Urinary bladder (tissue), 4 donors: ENCODE measurements around the gene IKBKG. TPM values are rescaled to one million over a fixed set of nuclear protein-coding genes. Genes with fewer than 3 reads are reported as not detected.
A peak's percentile ranks its signal among the peaks of the same experiment; 100 is the strongest.

Source experiments
- DNase-seq: peaks from one replicate; pipeline ENCODE4 v3.0.0-alpha.2; 2015; ENCODE audit errors: extremely low spot score
- H3K27ac ChIP-seq: one replicate; pipeline ENCODE4 v1.5.1; 2013; ENCODE audit warnings: low read depth, mild to moderate bottlenecking, moderate library complexity
- H3K36me3 ChIP-seq: one replicate; pipeline ENCODE4 v1.6.1; 2013; ENCODE audit warnings: mild to moderate bottlenecking, moderate library complexity; ENCODE audit not compliant: insufficient read depth
- H3K4me1 ChIP-seq: one replicate; pipeline ENCODE4 v1.6.1; 2013; ENCODE audit warnings: mild to moderate bottlenecking, moderate library complexity; ENCODE audit not compliant: insufficient read depth
- H3K4me3 ChIP-seq: one replicate; pipeline ENCODE4 v1.5.1; 2013; ENCODE audit warnings: low read depth, low read length
- WGBS: extraction: QIAGEN DNeasy Blood & Tissue Kit; methylation state at CpG from one replicate; pipeline ENCODE4 v1.1.7; 2013; 5-methylcytosine and 5-hydroxymethylcytosine counted together
- polyA plus RNA-seq: library from polyadenylated mRNA; stranded (reverse); fragments of 200-250 nt; gene quantifications from one replicate; pipeline ENCODE4 v1.2.3, GENCODE V29; 2013
- total RNA-seq: library from RNA; depleted of rRNA; stranded (reverse); fragments of >200 nt; gene quantifications from one replicate; pipeline ENCODE4 v1.2.3, GENCODE V29; 2014
- donor health status: healthy with polysubstance abuse.
- donor health status: healthy.

The IKBKG gene
- total and polyA plus RNA-seq, 2 donors = 5.3 to 38.5 TPM

DNA sequence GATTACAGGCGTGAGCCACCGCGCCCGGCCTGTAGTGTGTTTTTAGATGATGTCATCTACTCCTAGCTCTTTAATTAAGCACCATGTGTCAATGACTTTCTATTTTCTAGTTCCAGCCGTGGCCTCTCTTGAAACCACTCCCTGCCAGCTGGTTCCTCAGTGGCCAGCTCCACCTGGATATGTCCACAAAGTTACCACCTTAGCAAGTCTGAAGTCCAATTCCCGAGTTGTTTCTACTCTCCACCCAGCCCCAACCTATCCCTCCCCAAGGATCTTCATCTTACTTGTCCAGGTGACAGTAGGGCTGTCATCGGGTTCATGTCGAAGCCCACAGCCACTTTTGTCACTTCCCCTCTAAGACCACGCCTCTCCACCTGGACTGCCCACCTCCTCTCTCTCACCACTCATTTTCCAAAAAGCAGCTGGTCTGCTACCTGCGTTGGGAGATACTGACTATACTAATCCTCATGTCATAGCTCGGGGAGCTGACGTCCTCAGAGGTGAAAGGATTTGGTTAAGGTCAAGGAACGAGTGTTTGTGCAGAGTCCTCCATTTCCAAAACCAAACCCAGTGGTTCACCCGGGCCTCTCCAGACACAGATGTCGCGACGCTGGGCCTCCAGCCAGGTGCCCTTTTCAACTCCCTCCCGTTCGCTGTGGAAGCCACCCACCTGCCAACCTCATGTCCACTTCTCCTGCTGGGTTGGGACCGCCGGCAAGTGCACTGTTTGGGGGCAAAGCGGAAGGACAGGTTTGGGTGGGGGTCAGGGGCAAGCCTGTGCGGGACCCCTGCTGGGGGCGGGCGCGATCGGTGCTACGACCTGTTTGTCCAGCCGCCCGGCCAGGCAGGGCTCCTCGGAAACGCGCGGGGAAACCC lies 32.1 kb upstream of the IKBKG start:
- H3K4me3 ChIP-seq = peak overlapping the region; percentile 59
- peak overlapping the region; percentile 89 for H3K27ac ChIP-seq
- WGBS = 15% methylated on average over 34 of the region's 34 CpGs
- no peak for DNase-seq
- H3K4me1 ChIP-seq = no peaks in the 10 kb centered on the region
- H3K36me3 ChIP-seq = no peaks in the 10 kb centered on the region

DNA sequence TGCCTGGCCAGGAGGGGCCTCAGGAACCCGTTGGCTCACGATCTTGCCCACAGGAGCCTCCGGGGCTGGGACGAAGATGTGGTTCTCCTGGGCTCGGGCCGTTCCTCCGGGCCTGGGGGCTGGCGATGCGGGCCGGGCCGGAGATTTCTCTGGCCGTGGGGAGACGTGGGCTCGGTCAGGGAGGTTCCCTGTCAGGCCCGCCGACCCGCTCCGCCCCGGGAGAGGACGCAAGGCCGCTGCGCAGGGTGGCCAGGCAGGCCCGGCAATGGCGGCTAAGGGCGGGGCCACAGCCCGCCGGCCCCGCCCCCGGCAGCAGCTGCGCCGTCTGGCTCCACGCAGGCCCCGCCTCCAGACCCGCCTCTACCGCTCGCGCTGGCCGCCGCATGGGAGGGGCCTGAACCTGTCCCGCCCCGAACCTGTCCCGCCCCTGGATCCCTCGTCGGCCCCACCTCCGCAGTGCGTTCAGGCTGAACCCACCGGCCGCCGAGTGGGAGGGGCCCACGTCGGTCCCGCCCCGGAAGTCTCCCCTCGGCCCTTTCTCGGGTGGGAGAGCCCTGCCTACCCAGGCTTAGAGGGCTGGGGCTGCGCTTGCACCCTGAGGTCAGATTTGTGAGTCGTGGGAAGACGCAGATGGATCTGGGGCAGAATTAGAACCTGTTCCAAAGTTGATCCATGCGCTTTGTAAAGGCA lies 31.3 kb upstream of the IKBKG start, which contains the start of gene FAM3A:
TSS of gene FAM3A (minus strand) at position 267 of the 690 bp plus-strand sequence. CDS start 460 bp downstream, outside the sequence.
- H3K27ac ChIP-seq = peak within 1 kb of the TSS; percentile 91
- WGBS = under 1% methylated on average over 56 of the region's 59 CpGs

DNA sequence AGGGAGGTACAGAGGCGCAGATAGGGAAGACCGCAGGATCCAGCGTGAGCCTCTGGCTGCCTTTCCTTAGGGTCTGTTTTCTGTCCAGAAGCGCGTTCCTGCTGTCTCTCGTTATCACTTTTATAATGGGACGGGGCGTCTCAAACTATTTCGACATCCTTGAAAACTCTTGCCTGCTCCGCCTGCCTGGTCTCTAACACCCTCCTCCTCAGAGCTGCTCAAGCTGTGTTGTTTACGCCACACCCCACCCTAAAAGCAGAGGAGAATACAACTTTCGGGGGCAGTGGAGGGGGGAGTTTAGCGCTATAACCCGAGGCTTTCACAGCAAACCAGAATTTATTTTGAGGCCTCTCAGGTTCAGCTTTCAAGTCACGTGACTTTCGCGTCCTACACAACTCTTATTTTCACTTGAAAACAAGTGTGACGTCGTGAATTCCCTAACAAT lies 30.7 kb upstream of the IKBKG start:
- DNase-seq = peak; percentile 59
- H3K36me3 ChIP-seq = no peaks in the 10 kb centered on the region
- peak overlapping the region; percentile 91 for H3K27ac ChIP-seq
- WGBS = 2% methylated on average over 19 of the region's 19 CpGs
- H3K4me3 ChIP-seq = peak overlapping the region; percentile 15
- no peaks in the 10 kb centered on the region for H3K4me1 ChIP-seq

More for the DNA sequence above, 31.3 kb upstream of the IKBKG start, which contains the start of gene FAM3A:
- peak; percentile 76 for DNase-seq
- no peaks in the 10 kb centered on the region for H3K4me1 ChIP-seq
- no peaks in the 10 kb centered on the region for H3K36me3 ChIP-seq
- H3K4me3 ChIP-seq = peak within 1 kb of the TSS; percentile 59

DNA sequence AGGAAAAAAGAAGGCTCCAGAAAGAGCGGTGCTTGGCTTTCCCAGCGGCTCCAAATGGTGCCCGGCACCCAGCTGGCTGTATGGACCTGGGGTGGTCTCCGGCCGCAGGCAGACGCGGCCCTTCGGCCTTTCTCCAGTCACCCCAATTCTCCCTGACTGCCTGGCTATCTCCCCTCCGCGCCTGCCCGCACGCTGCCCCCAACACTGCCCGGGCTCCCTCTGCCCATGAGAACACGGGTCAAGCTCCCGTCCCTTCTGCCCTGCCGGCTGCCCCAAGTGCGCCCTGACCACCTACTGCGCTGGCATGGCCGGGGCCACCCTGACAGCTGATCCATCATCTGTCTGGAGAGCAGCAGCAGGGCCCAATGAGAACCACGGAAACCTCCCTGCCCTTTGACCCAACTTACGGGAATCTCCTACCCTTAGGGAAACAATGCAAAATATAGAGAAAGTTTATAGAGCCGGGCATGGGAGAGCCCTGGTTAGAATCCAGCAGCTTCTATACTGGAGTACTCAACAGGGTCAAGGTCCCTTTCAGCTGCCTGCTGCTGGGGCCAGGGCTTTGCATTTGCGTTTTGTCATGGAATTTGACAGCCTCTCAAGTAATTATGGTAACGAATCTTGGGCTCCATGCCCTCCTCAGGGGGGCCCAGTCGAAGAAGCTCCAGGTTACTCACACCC lies 30.2 kb upstream of the IKBKG start:
- Histone ChIP-seq H3K27ac (peak overlapping the region; percentile 91), H3K4me3 (no peak overlapping the region), H3K4me1 (no peaks in the 10 kb centered on the region), H3K36me3 (no peaks in the 10 kb centered on the region)
- WGBS = 20% methylated on average over 25 of the region's 25 CpGs
- no peak for DNase-seq

DNA sequence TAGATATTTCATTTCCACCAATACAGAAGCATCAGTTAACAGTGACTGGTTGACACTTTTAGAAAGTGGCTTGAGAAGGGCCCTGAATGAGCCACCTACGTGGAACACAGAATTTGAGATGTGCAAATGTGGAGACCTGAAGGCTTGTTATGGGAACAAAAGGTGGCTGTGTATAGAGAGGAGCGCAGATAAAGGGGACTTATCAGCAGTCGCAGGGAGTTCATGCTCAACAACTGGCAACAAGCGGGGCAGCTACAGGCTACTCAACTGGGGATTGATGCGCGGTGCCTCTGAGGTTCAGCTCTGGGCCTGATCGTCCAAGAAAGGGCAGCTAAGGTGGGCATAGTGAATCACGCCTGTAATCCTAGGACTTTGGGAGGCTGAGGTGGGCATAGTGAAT lies 28.0 kb upstream of the IKBKG start:
- WGBS = 90% methylated on average over 8 of the region's 8 CpGs
- DNase-seq = no peak

DNA sequence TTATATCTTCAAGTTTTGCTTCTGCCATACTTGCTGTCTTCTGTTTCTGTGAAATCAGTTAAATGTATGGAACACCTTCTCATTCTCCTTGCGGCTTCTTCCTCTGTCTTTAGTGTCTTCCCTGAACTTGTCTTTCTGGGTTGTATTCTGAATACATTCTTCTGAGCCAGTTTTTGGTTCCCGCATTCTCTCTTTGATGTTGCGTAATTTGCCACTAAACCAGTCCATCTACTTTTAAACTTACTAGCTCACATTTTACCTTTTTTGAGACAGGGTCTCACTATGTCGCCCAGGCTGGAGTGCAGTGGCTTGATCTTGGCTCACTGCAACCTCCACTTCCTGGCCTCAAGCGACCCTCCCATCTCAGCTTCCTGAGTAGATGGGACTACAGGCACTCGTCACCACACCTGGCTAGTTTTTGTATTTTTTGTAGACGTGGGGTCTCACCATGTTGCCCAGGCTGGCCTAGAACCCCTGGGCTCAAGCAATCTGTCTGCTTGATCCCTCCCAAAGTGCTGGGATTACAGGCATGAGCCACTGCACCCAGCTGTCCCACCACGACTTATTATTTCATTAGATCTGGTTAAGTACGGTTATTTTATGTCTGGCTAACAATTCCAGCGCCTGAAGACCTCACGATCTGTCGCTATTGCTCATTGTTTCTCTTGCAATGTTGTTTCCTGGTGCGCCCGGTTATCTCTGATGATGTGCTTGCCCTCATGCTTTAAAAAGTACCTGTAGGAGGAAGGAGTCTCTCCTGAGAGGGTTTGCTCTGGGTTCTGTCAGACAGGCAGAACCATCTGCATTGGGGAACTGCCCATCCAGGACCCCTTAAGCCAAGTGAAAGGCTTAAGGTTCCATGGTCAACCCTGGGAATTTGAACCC lies 21.6 kb upstream of the IKBKG start:
- no peaks in the 10 kb centered on the region for H3K4me1 ChIP-seq
- H3K36me3 ChIP-seq = no peaks in the 10 kb centered on the region
- WGBS = 81% methylated on average over 14 of the region's 14 CpGs
- no peak for DNase-seq
- H3K27ac ChIP-seq = peak overlapping the region; percentile 28
- H3K4me3 ChIP-seq = no peak overlapping the region

More for the DNA sequence above, 28.0 kb upstream of the IKBKG start:
- Histone ChIP-seq H3K4me1 (no peaks in the 10 kb centered on the region), H3K27ac (no peak overlapping the region), H3K36me3 (no peaks in the 10 kb centered on the region), H3K4me3 (no peak overlapping the region)

DNA sequence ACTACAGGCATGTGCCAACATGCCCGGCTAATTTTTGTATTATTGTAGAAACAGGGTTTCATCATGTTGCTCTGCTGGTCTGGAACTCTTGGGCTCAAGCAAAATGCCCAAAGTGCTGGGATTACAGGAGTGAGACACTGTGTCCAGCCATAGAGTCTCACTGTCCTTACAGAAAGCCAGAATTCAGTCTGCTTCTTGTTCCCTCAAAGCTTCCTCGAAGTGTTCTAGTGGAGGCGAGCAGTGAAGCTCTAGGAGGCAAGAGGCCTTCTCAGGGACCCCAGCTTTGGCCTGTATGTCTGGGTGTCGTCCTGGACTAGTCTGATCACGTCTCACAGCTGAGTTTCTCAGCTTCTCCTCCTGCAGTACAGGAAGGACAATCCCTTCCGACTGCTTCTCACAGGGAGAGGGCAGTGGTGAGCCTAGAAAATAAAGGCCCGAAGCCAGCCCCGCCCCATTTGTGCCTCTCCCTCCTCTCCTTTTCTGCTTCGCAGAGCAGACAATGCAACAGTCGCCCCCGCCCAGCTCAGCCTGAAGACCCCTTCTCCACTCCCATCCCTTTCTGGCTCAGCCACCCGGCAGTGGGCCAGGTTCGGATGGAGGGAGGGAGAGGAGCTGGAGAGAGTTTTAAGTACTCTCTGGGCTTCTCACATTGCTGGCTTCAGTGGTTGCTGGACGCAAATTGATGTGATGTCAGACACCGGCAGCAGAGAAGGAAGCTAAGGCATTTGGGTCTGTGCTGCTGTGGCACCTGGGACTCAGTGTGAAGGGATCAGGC lies 20.3 kb upstream of the IKBKG start:
- Histone ChIP-seq H3K36me3 (no peaks in the 10 kb centered on the region), H3K4me3 (no peak overlapping the region), H3K27ac (peak overlapping the region; percentile 74), H3K4me1 (no peaks in the 10 kb centered on the region)
- peak; percentile 83 for DNase-seq
- WGBS = 3% methylated on average over 15 of the region's 15 CpGs

DNA sequence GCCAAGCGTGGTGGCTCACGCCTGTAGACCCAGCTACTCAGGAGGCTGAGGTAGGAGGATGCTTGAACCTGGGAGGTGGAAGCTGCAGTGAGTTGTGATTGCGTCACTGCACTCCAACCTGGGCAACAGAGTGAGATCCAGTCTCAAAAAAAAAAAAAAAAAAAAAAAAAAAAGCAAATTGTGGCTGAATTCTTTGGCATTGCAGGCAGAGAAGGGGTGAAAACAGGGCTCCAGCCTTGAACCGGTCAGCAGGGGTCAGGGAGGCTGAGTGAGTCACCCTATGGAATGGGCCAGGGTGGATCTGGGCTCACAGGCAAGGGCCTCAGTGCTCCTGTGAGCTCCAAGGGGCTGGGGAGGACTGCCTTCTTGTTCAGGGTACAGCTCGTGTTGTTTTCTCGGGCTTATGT lies 18.2 kb upstream of the IKBKG start:
- Histone ChIP-seq H3K4me1 (no peaks in the 10 kb centered on the region), H3K4me3 (no peak overlapping the region), H3K27ac (no peak overlapping the region), H3K36me3 (no peaks in the 10 kb centered on the region)
- DNase-seq = no peak
- WGBS = 79% methylated on average over 6 of the region's 6 CpGs

DNA sequence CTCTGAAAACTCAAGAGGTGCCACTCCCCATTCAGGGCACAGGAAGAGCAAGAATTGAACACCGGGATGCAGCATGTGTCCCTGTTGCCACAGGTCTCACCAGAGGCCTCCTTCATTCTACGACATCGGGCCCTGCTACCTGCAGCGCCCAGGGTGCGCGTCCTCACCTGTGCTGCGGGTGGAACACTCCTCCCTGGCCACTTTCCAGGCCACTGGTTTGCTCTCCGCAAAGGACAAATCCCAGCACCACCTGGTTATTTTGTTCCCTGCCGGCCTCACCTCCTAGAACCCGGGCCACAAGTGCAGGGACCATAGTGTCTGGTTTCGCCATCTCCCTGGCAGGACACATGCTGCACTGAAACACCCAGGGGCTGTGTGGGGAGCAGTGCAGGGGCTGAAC lies 17.1 kb upstream of the IKBKG start:
- 85% methylated on average over 11 of the region's 11 CpGs for WGBS
- Histone ChIP-seq H3K4me1 (no peaks in the 10 kb centered on the region), H3K4me3 (no peak overlapping the region), H3K27ac (no peak overlapping the region), H3K36me3 (no peaks in the 10 kb centered on the region)
- DNase-seq = no peak

DNA sequence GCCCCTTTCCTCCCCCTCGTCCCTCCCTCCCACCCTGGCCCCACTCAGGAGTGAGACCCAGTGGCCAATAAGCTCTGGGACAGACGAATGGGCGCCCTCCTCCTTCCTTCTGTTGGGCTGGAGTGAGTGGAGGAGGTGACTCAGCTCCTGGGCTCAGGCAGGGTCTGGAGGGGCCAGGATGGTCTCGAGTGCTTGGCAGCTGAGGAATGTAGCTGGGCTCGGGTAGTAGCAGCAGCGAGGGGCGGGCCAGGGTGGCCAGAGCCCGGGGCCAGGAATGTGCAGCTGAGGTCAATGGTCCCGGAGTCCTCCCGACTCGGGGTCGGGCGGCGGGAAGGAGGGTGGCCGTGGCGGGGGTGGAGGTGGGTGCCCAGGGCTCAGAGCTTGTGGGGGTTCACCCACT lies 15.8 kb upstream of the IKBKG start:
- Histone ChIP-seq H3K36me3 (no peaks in the 10 kb centered on the region), H3K4me3 (no peak overlapping the region), H3K4me1 (no peaks in the 10 kb centered on the region), H3K27ac (peak overlapping the region; percentile 18)
- DNase-seq = no peak
- WGBS = 56% methylated on average over 16 of the region's 16 CpGs

DNA sequence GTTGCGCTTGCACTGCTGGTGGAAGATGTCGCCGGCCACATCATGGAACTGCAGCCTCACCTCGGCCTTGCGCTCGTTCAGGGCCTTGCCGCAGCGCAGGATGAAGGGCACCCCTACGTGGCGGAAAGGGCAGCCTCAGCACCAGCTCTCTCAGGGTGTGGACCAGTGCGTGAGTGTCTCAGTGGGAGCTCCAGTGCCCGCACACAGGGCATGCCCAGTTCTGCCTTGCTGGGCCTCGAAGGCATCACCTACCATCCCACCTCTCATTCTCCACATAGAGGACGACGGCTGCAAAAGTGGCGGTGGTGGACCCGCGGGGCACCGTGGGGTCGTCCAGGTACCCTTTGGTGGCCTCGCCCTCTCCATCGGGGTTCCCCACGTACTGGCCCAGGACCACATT lies 14.7 kb upstream of the IKBKG start:
- no peak overlapping the region for H3K27ac ChIP-seq
- H3K4me1 ChIP-seq = no peaks in the 10 kb centered on the region
- H3K4me3 ChIP-seq = no peak overlapping the region
- H3K36me3 ChIP-seq = no peaks in the 10 kb centered on the region
- WGBS = 90% methylated on average over 23 of the region's 23 CpGs
- no peak for DNase-seq
